ENCODE data around the gene SCYL3.

DNA sequence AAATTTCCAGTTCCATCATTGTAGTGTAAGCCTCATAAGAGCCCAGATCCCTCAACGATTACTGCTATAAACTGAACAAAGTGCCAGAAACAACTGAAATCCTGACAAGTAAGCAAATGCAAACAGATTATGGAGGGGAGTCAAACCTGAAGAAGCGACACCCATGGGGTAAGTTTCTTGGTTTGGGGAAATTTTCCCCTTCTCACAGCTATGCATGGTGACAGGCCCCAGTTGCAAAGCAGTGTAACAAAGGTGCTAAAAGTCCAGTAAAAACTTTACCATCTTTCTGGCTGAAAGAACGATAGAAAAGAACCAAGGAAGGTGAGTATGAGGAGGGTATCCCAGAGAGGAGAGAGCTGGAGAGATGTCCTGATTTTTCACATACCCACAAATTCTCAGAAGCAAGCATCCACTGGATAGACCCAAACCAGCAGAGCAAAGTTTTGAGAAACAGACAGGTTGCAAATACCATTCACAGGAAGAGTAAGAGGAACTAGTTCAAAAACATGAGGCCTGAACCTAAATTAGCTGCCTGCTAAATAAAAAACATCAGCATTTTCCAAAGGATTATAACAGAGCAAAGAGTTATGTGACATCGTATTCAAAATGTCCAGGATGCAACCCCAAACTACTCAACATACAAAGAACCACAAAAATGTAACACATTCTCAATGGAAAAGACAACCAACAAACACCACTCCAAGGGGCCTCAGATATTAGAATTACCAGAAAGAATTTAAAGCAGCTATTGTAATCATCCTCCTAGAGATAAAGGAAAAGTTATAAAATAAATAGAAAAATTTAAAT is 14.5 kb downstream of the SCYL3 start:
- TF ChIP-seq CTCF (IDR thresholded peaks at IDR 0.05) (no peak), RXRA (IDR thresholded peaks at IDR 0.05; ENCODE audit: borderline replicate concordance, low read depth) (no peak), REST (IDR thresholded peaks at IDR 0.05; ENCODE audit: low read depth, low read length) (no peak), EP300 (IDR thresholded peaks at IDR 0.05; ENCODE audit: borderline replicate concordance in 1 of 2, low read depth in 1 of 2, low read length in 1 of 2) (no peak), POLR2AphosphoS5 (IDR thresholded peaks at IDR 0.05; ENCODE audit: low read depth, low read length) (no peak), SMC3 (IDR thresholded peaks at IDR 0.05; ENCODE audit: low read depth, low read length) (no peak), SIN3A (IDR thresholded peaks at IDR 0.05; ENCODE audit: borderline replicate concordance, low read depth, low read length) (no peak), FOXJ3 (CRISPR knock-in tag; IDR thresholded peaks at IDR 0.05) (no peak), MAX (IDR thresholded peaks at IDR 0.05; ENCODE audit: low read depth) (no peak), MXI1 (IDR thresholded peaks at IDR 0.05; ENCODE audit: low read depth, low read length) (no peak), TAF1 (IDR thresholded peaks at IDR 0.05; ENCODE audit: borderline replicate concordance, low read depth, low read length) (no peak), RAD21 (IDR thresholded peaks at IDR 0.05; ENCODE audit: low read length) (no peak)

Data from SK-N-SH (cell line).